GM23248 (cell line): ENCODE measurements around the gene ANKRD29. TPM values are rescaled to one million over a fixed set of nuclear protein-coding genes. Genes with fewer than 3 reads are reported as not detected.

Source experiments
- DNase-seq: peaks from one replicate; pipeline ENCODE4 v3.0.0-alpha.2; 2015
- H2AFZ ChIP-seq: fragments of 200-600 bp; sonication (generic); 2 replicates; pipeline ENCODE4 v1.6.1; 2016; ENCODE audit warnings: antibody characterized with exemption
- H3F3A ChIP-seq: fragments of 200-600 bp; sonication (generic); 2 replicates; pipeline ENCODE4 v1.6.1; 2016; ENCODE audit warnings: mild to moderate bottlenecking, antibody characterized with exemption, mixed run types; ENCODE audit not compliant: insufficient read depth
- H3K27ac ChIP-seq: fragments of 200-600 bp; sonication (generic); 2 replicates; pipeline ENCODE4 v1.5.1; 2016; ENCODE audit warnings: mild to moderate bottlenecking
- H3K27me3 ChIP-seq: fragments of 200-600 bp; sonication (generic); replicated peaks from 2 replicates; pipeline ENCODE4 v1.6.1; 2016; ENCODE audit warnings: mild to moderate bottlenecking; ENCODE audit not compliant: insufficient read depth
- H3K36me3 ChIP-seq: fragments of 200-600 bp; sonication (generic); 2 replicates; pipeline ENCODE4 v1.6.1; 2016; ENCODE audit warnings: low read depth, mild to moderate bottlenecking
- H3K4me1 ChIP-seq: fragments of 200-600 bp; sonication (generic); 2 replicates; pipeline ENCODE4 v1.6.1; 2016; ENCODE audit warnings: mild to moderate bottlenecking; ENCODE audit not compliant: insufficient read depth
- H3K4me2 ChIP-seq: fragments of 200-600 bp; sonication (generic); one replicate; pipeline ENCODE4 v1.6.1; 2016; ENCODE audit warnings: mild to moderate bottlenecking; ENCODE audit not compliant: unreplicated experiment
- H3K4me3 ChIP-seq: fragments of 200-600 bp; sonication (generic); 2 replicates; pipeline ENCODE4 v1.5.1; 2016; ENCODE audit warnings: mild to moderate bottlenecking
- H3K79me2 ChIP-seq: fragments of 200-600 bp; sonication (generic); 2 replicates; pipeline ENCODE4 v1.6.1; 2016; ENCODE audit warnings: mild to moderate bottlenecking; ENCODE audit not compliant: insufficient read depth
- H3K9ac ChIP-seq: fragments of 200-600 bp; sonication (generic); 2 replicates; pipeline ENCODE4 v1.6.1; 2016; ENCODE audit warnings: mild to moderate bottlenecking
- H3K9me2 ChIP-seq: fragments of 200-600 bp; sonication (generic); 2 replicates; pipeline ENCODE4 v1.6.1; 2016; ENCODE audit warnings: mixed run types, mild to moderate bottlenecking, moderate library complexity; ENCODE audit not compliant: insufficient read depth
- H3K9me3 ChIP-seq: fragments of 200-600 bp; sonication (generic); one replicate; pipeline ENCODE4 v1.6.1; 2017; ENCODE audit warnings: low read depth
- H4K20me1 ChIP-seq: fragments of 200-600 bp; sonication (generic); 2 replicates; pipeline ENCODE4 v1.6.0; 2016; ENCODE audit not compliant: insufficient read depth
- EZH2 ChIP-seq: fragments of 200-600 bp; sonication (generic); IDR thresholded peaks from 2 replicates; pipeline ENCODE4 v1.6.1; 2018; ENCODE audit warnings: antibody characterized with exemption, mild to moderate bottlenecking; ENCODE audit not compliant: insufficient read depth, poor library complexity, severe bottlenecking
- EZH2phosphoT487 ChIP-seq: fragments of 200-600 bp; sonication (generic); IDR thresholded peaks from 2 replicates; pipeline ENCODE4 v1.6.1; 2018; ENCODE audit warnings: antibody characterized with exemption, moderate library complexity, mild to moderate bottlenecking, low read depth; ENCODE audit not compliant: insufficient read depth
- in situ Hi-C: fragments of 300-500 bp; cut with MboI; formaldehyde crosslinking; loops from 2 replicates; pipeline ENCODE4 v1.15.0; 2020
- polyA plus RNA-seq: library from polyadenylated mRNA; unstranded; fragments of >200 nt; fragmentation: Nextera tagmentation; extraction: Ambion mirVana; gene quantifications from 2 replicates; pipeline ENCODE4 v1.2.1, GENCODE V29; 2016
- small RNA-seq: library from RNA; depleted of rRNA; stranded (forward); fragments of <200 nt; gene quantifications from one replicate; pipeline ENCODE3, GENCODE V24; 2014; ENCODE audit warnings: low read depth, low replicate concordance
- total RNA-seq: library from RNA; depleted of rRNA; stranded (reverse); fragments of >200 nt; shearing (Covaris generic); gene quantifications from 2 replicates; pipeline ENCODE4 v1.2.3, GENCODE V29; 2014; rRNA removed

ANKRD29 gene
- total and polyA plus RNA-seq, 2 experiments from 2014 or later: 8.0 to 9.2 TPM

DNA sequence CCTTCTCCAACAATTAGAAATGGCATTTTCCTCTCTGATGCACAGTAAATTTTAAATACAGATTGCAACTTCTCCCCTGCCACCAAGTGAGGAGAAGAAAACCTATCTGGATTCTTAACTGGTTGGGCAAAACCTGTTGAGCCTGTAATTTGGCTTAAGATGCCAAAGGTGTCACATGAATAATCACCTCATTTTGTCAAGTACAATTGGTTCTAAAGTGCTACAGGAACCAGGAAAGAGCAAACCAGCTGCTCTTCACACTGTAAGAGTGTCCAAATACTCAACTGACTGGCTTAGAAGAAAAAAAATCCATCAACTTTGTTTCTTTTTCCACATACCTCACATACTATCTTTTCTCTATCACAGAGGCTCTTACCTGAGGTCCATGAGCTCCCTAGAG is 111.8 kb downstream of the ANKRD29 start:
- TF ChIP-seq EZH2: no peak
- no peak for TF ChIP-seq EZH2phosphoT487
- Histone ChIP-seq H3K79me2 (no peaks in the 10 kb centered on the region), H3K9me2 (no peaks in the 10 kb centered on the region), H3K36me3 (peaks cover 27% of the 10 kb centered on the region), H3K4me1 (peaks cover 6% of the 10 kb centered on the region; the same call in 1 of the 2 replicates), H3K4me3 (no peak overlapping the region), H3K9ac (no peak overlapping the region), H3K4me2 (no peak overlapping the region), H4K20me1 (no peaks in the 10 kb centered on the region), H3K27me3 (no peaks in the 10 kb centered on the region), H3K27ac (no peak overlapping the region), H2AFZ (no peak overlapping the region), H3K9me3 (no peaks in the 10 kb centered on the region), H3F3A (peaks cover 14% of the 10 kb centered on the region)
- in situ Hi-C loops: no loop called here
- no peak for DNase-seq

Small RNAs within 50 kb of the gene (small RNA-seq; reads per million reads assigned to genes)
- not detected for gene RF00019

Other genes with a start within 250 kb of the ANKRD29 start
- 71.7 and 89.3 TPM in 2 replicates for gene RIOK3, start 209.6 kb downstream of the ANKRD29 start, total RNA-seq
- gene RIOK3, start 209.6 kb downstream of the ANKRD29 start, polyA plus RNA-seq: 78.4 and 81.8 TPM in 2 replicates
- 13.3 and 22.8 TPM in 2 replicates for gene RMC1, start 159.4 kb downstream of the ANKRD29 start, total RNA-seq
- gene RMC1, start 159.4 kb downstream of the ANKRD29 start, polyA plus RNA-seq: 22.1 and 24.9 TPM in 2 replicates
- 28.7 and 43.6 TPM in 2 replicates for gene NPC1, start 76.4 kb downstream of the ANKRD29 start, total RNA-seq
- gene NPC1, start 76.4 kb downstream of the ANKRD29 start, polyA plus RNA-seq: 24.6 and 28.1 TPM in 2 replicates
- 1.9 and 3.5 TPM in 2 replicates for gene LAMA3, start 26.5 kb upstream of the ANKRD29 start, total RNA-seq
- 0.46 and 0.93 TPM in 2 replicates for gene LAMA3, start 26.5 kb upstream of the ANKRD29 start, polyA plus RNA-seq